Spleen (tissue), 11 donors: Measurements from ENCODE around the gene UBP1. TPM values are rescaled to one million over a fixed set of nuclear protein-coding genes. Genes with fewer than 3 reads are reported as not detected.

Experiments
- DNase-seq: peaks from one replicate; pipeline ENCODE4 v3.0.0-alpha.2; 2020
- H3K27ac ChIP-seq, 8 donors: fragments of 200-600 bp; sonication (generic) in 7 of 8; 1 replicate in 4 of 8; 2 replicates in 4 of 8; pipeline versions ENCODE4 v1.5.0 to v1.8.0; 2016 to 2021; ENCODE audit warnings: inconsistent platforms in 4 of 8, mild to moderate bottlenecking in 4 of 8, moderate library complexity in 1 of 8
- H3K27me3 ChIP-seq, 7 donors: fragments of 200-600 bp; sonication (generic) in 6 of 7; replicated peaks in 1 of 7; 1 replicate in 4 of 7; 2 replicates in 3 of 7; pipeline versions ENCODE4 v1.5.0 to v1.8.0; 2016 to 2021; ENCODE audit warnings: inconsistent platforms in 3 of 7, mild to moderate bottlenecking in 1 of 7
- H3K36me3 ChIP-seq, 6 donors: fragments of 200-600 bp; sonication (generic) in 5 of 6; 1 replicate in 4 of 6; 2 replicates in 2 of 6; pipeline versions ENCODE4 v1.5.0 to v1.8.0; 2016 to 2021; ENCODE audit warnings: inconsistent platforms in 2 of 6
- H3K4me1 ChIP-seq, 6 donors: fragments of 200-600 bp; sonication (generic) in 5 of 6; 1 replicate in 3 of 6; 2 replicates in 3 of 6; pipeline versions ENCODE4 v1.5.0 to v1.8.0; 2016 to 2021; ENCODE audit warnings: inconsistent platforms in 3 of 6
- H3K4me3 ChIP-seq, 8 donors: fragments of 200-600 bp; sonication (generic) in 7 of 8; 1 replicate in 4 of 8; 2 replicates in 4 of 8; pipeline versions ENCODE4 v1.5.0 to v1.8.0; 2016 to 2021; ENCODE audit warnings: inconsistent platforms in 4 of 8, mild to moderate bottlenecking in 4 of 8, moderate library complexity in 2 of 8
- H3K9me3 ChIP-seq, 8 donors: fragments of 200-600 bp; sonication (generic) in 7 of 8; 1 replicate in 4 of 8; 2 replicates in 4 of 8; pipeline versions ENCODE4 v1.5.0 to v1.8.0; 2016 to 2021; ENCODE audit warnings: inconsistent platforms in 4 of 8
- POLR2A ChIP-seq, 3 donors: fragments of 450-650 bp; IDR thresholded peaks; one replicate each; pipeline ENCODE4 v1.5.1; 2017; ENCODE audit warnings: antibody characterized with exemption in 3 of 3, mild to moderate bottlenecking in 1 of 3
- POLR2AphosphoS5 ChIP-seq, 3 donors: sonication (generic); formaldehyde crosslinking; IDR thresholded peaks; one replicate each; pipeline ENCODE4 v1.5.1; 2017; ENCODE audit warnings: antibody characterized with exemption in 3 of 3
- WGBS, 5 donors: extraction: QIAGEN DNeasy Blood & Tissue Kit in 3 of 5; methylation state at CpG; one replicate each; pipeline versions ENCODE4 v1.1.5 to v1.1.7; 2013 to 2018; 5-methylcytosine and 5-hydroxymethylcytosine counted together
- intact Hi-C: fragments of 100-400 bp; cut with DNase I; formaldehyde crosslinking; loops from one replicate; pipeline ENCODE4 v1.15.0; 2023; ENCODE audit warnings: low total_unique reads
- polyA plus RNA-seq, 3 donors: library from polyadenylated mRNA; stranded (reverse); fragments of 200-250 nt; gene quantifications; one replicate each; pipeline ENCODE4 v1.2.1, GENCODE V29; 2013
- total RNA-seq, 7 donors: library from RNA; depleted of rRNA in 3 of 7; stranded (reverse); fragments of >200 nt in 3 of 7; fragmentation: NEBNext Ultra II Directional in 4 of 7; extraction: Animal tissue kit (Norgen Biotek cat#: 25700) in 4 of 7; gene quantifications; one replicate each; pipeline versions ENCODE4 v1.1.0 to v1.2.1, GENCODE V29; 2016 to 2021
- TF ChIP-seq, protein P1 (sequence below), 11 experiments: fragments of 200-600 bp in 7 of 11; fragments of 450-650 bp in 4 of 11; sonication (generic) in 4 of 11; IDR thresholded peaks in 8 of 11; conservative IDR thresholded peaks in 3 of 11; 1 replicate in 7 of 11; 2 replicates in 4 of 11; pipeline versions ENCODE4 v1.4.0 to v1.8.0; 2016 to 2021; ENCODE audit warnings: antibody characterized with exemption in 11 of 11, inconsistent platforms in 4 of 11, mild to moderate bottlenecking in 1 of 11
- donor health status: healthy with polysubstance abuse.
- donor health status: DM: no; HTN: no; CAD: no; lungs with moderate emphysema.
- donor health status: DM: no; HTN: no; CAD: no.
- donor health status: Bipolar disorder and iron deficiency.
- donor health status: healthy.
- donor health status: DM: no; HTN: no; CAD: no.
- donor health status: DM: yes; HTN: yes; CAD: no.

The UBP1 gene
- total and polyA plus RNA-seq, 10 donors = 27.6 to 88.2 (median 70.2) TPM

DNA sequence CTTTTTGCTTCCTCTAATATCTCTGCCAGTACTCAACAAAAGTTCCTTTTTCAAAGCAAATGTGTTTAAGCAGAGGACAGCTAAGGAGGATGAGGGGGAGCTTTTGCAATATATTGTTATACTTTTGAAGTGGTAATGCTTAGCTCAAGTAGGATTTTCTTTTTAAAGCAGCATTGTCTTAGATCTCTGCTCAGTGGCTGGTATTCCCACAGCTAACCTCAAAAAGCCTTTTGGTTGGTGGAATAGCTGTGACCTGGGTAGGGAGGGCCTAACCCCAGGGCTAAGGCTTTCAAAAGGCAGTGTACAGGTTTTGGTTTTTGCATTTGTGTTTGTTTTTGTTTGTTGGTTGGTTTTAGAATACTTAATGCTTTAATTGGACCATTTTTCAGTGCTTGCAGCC, 76.1 kb downstream of the UBP1 start:
- Histone ChIP-seq H3K27ac (no peak overlapping the region), H3K36me3 (no peaks in the 10 kb centered on the region), H3K4me3 (no peak overlapping the region), H3K9me3 (no peaks in the 10 kb centered on the region), H3K4me1 (no peaks in the 10 kb centered on the region), H3K27me3 (no peaks in the 10 kb centered on the region)
- intact Hi-C loops = no loop called here
- TF ChIP-seq, protein P1, sequence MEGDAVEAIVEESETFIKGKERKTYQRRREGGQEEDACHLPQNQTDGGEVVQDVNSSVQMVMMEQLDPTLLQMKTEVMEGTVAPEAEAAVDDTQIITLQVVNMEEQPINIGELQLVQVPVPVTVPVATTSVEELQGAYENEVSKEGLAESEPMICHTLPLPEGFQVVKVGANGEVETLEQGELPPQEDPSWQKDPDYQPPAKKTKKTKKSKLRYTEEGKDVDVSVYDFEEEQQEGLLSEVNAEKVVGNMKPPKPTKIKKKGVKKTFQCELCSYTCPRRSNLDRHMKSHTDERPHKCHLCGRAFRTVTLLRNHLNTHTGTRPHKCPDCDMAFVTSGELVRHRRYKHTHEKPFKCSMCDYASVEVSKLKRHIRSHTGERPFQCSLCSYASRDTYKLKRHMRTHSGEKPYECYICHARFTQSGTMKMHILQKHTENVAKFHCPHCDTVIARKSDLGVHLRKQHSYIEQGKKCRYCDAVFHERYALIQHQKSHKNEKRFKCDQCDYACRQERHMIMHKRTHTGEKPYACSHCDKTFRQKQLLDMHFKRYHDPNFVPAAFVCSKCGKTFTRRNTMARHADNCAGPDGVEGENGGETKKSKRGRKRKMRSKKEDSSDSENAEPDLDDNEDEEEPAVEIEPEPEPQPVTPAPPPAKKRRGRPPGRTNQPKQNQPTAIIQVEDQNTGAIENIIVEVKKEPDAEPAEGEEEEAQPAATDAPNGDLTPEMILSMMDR (IDR thresholded peaks at IDR 0.05 in 8 of 11, conservative IDR thresholded peaks at IDR 0.05 in 3 of 11) = no peak
- TF ChIP-seq POLR2AphosphoS5 (IDR thresholded peaks at IDR 0.05) (no peak), POLR2A (IDR thresholded peaks at IDR 0.05) (no peak)
- DNase-seq = no peak

DNA sequence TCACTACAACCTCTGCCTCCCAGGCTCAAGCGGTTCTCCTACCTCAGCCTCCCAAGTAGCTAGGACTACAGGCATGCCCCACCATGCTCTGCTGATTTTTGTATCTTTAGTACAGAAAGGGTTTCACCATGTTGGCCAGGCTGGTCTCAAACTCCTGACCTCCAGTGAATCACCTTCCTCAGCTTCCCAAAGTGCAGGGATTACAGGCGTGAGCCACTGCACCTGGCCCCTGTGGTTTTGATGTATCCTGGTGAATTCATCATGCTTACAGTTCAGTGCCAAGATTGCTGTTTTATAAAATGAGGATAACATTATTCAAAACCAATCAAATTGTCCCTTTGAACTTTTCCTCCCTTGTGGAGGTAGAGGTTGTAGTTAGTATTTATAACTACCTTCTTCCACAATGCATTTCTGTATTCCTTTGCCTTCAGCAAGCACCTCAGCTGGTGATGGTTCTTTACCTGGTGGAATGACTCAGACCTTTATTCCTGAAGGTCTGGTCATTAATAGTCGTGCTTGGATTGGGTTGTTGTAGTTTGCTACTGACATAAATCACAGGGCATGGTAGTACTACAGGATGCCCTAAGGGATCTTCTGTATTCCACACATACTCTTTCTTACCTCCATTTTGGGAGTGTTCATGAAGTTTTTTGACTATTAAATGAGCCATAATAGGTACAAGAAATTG, 76.9 kb downstream of the UBP1 start:
- Histone ChIP-seq H3K9me3 (no peaks in the 10 kb centered on the region), H3K36me3 (no peaks in the 10 kb centered on the region), H3K27ac (no peak overlapping the region), H3K27me3 (no peaks in the 10 kb centered on the region), H3K4me1 (no peaks in the 10 kb centered on the region), H3K4me3 (no peak overlapping the region)
- no peak for TF ChIP-seq POLR2AphosphoS5 (IDR thresholded peaks at IDR 0.05)
- TF ChIP-seq, protein P1 (IDR thresholded peaks at IDR 0.05 in 8 of 11, conservative IDR thresholded peaks at IDR 0.05 in 3 of 11) = no peak
- no peak for TF ChIP-seq POLR2A (IDR thresholded peaks at IDR 0.05)
- intact Hi-C loops = no loop called here
- no peak for DNase-seq
- 81 to 91% (median 85%) methylated on average over 3 of the region's 3 CpGs for WGBS, 5 donors

DNA sequence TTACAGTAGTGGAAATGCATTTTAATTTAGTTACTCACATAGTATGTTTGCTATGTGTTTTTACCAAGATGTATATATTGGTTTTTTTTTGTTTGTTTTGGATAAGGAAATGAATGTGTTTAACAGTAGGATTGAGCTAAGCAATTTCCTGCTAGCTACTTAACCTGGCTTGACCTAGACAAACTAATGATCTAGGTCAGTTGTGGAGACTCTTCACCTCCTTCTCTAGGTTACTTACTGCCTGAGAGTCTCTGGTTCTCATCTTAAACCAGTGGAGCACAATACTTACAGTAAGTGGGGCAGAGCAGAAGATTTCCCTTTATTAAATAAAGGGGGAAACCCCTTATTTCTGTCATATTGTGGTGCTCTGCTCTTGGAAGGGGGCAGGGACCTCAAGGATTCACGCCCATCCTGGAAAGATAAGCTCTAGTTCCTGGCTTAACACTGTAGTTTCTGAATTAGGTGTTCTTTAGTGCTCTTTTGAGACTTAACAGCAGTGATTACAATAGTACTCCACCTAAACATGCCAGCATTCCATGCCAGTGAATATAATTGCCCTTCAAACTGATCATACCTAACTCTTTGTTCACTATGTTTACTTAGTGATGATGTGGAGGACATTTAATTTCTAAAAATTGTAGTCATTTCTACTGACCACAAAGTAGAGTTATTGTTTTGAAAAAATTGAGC, 79.9 kb downstream of the UBP1 start:
- no peak for TF ChIP-seq POLR2AphosphoS5 (IDR thresholded peaks at IDR 0.05)
- TF ChIP-seq POLR2A (IDR thresholded peaks at IDR 0.05) = no peak
- TF ChIP-seq, protein P1 (IDR thresholded peaks at IDR 0.05 in 8 of 11, conservative IDR thresholded peaks at IDR 0.05 in 3 of 11) = no peak
- WGBS, 5 donors = 53 to 83% (median 74%) methylated on average over 1 of the region's 1 CpG
- H3K27ac ChIP-seq = no peak overlapping the region
- H3K4me1 ChIP-seq = no peaks in the 10 kb centered on the region
- H3K4me3 ChIP-seq = no peak overlapping the region
- H3K36me3 ChIP-seq = no peaks in the 10 kb centered on the region
- H3K27me3 ChIP-seq = no peaks in the 10 kb centered on the region
- intact Hi-C loops = no loop called here
- no peaks in the 10 kb centered on the region for H3K9me3 ChIP-seq
- DNase-seq = no peak

DNA sequence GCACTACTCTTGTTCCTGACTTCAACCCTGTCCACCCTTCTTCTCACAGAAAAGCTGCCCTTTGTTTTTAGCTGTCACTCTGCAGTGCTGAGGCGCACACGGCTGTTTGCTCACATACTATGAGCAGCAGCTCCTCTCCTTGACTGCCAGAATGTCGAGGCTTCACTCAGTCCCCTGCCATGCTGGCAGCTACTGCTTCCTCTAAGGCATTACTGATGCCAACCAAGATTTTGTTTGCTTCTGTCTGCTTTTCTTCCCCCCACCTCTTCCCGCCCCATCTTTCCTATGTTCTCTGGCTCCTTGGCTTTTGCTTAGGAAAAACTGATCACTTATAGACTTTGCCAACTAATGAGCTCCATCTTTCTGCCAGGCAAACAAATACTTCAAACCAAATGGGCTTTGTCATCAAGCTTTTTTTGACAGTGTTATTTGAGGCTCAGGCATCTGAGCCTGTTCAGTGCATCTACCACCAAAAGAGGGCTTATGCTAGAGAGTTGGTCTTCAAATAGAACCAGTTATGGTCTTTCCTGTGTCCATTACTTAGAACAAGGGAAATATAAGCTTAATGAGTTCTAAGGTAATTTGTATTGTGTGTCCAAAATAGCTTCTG, 81.9 kb downstream of the UBP1 start:
- intact Hi-C loops = no loop called here
- 87 to 94% (median 93%) methylated on average over 4 of the region's 4 CpGs for whole genome bisulfite sequencing, 5 donors
- no peak for TF ChIP-seq POLR2AphosphoS5 (IDR thresholded peaks at IDR 0.05)
- no peak for TF ChIP-seq POLR2A (IDR thresholded peaks at IDR 0.05)
- Histone ChIP-seq H3K27me3 (no peaks in the 10 kb centered on the region), H3K36me3 (no peaks in the 10 kb centered on the region), H3K4me3 (no peak overlapping the region), H3K4me1 (no peaks in the 10 kb centered on the region), H3K27ac (no peak overlapping the region), H3K9me3 (no peaks in the 10 kb centered on the region)
- DNase-seq = no peak
